K562 (cell line): ENCODE measurements around the gene SMIM7. TPM values are rescaled to one million over a fixed set of nuclear protein-coding genes. Genes with fewer than 3 reads are reported as not detected.
A peak's percentile ranks its signal among the peaks of the same experiment; 100 is the strongest.

ENCODE experiments used
- ATAC-seq: fragments of 200-7000 bp; cut with Tn5 transposase; 3 replicates; pipeline ENCODE4 v1.9.1; 2020; ENCODE audit warnings: moderate library complexity
- BruUV-seq: library from RNA; stranded (reverse); fragments of 400-500 nt; replicated peaks from 2 replicates; lab custom pipeline; 2021; lab: Mats Ljungman, UMichigan
- CTCF ChIA-PET: fragments of 300-600 bp; formaldehyde crosslinking; extraction: SDS; loops from one replicate; lab custom pipeline; 2021; ENCODE audit warnings: low intra/inter-chr PET ratio; lab: Yijun Ruan, JAX
- POLR2A ChIA-PET: fragments of 300-600, 350-650 bp; sonication (Branson Sonifier 250); formaldehyde crosslinking; extraction: SDS; loops from one replicate; lab custom pipeline; 2021; ENCODE audit warnings: antibody characterized with exemption, inconsistent platforms; lab: Yijun Ruan, JAX
- DNase-seq, 4 experiments: peaks; one replicate each; pipeline versions ENCODE4 v3.0.0 to v3.0.0-alpha.2; 2011 to 2018; ENCODE audit warnings: low spot score in 3 of 4, mixed read lengths in 3 of 4; ENCODE audit errors: extremely low read depth in 1 of 4
- FAIRE-seq: peaks from 2 replicates; lab custom pipeline; 2011; peaks lifted over from hg19 to GRCh38; lab: Jason Lieb, UNC
- H2AFZ ChIP-seq: 2 replicates; pipeline ENCODE4 v1.6.0; 2011; ENCODE audit warnings: low read depth, low read length, control low read depth, inconsistent platforms
- H3K27ac ChIP-seq: fragments of 200-600 bp; 3 replicates; pipeline ENCODE4 v1.8.0; 2011; ENCODE audit warnings: low read depth, mild to moderate bottlenecking, control low read depth, inconsistent platforms, low read length, moderate library complexity, mixed read lengths; ENCODE audit errors: extremely low read depth
- H3K27me3 ChIP-seq, 2 experiments: fragments of 300-600 bp in 1 of 2; 2 replicates in 1 of 2; 3 replicates in 1 of 2; pipeline versions ENCODE4 v1.6.0 to v1.8.0; 2011; ENCODE audit warnings: inconsistent platforms in 2 of 2, low read length in 2 of 2, mild to moderate bottlenecking in 1 of 2, mixed read lengths in 1 of 2, moderate library complexity in 1 of 2; ENCODE audit not compliant: control insufficient read depth in 2 of 2, insufficient read depth in 2 of 2
- H3K36me3 ChIP-seq: fragments of 300-600 bp; 3 replicates; pipeline ENCODE4 v1.8.0; 2011; ENCODE audit warnings: mild to moderate bottlenecking, low read length, inconsistent platforms; ENCODE audit not compliant: control insufficient read depth, insufficient read depth
- H3K4me1 ChIP-seq, 2 experiments: fragments of 200-600 bp in 1 of 2; replicated peaks in 1 of 2; 2 replicates in 1 of 2; 3 replicates in 1 of 2; pipeline versions ENCODE4 v1.5.1 to v1.8.0; 2011; ENCODE audit warnings: inconsistent platforms in 2 of 2, low read length in 2 of 2, mild to moderate bottlenecking in 1 of 2, mixed read lengths in 1 of 2, moderate library complexity in 1 of 2; ENCODE audit not compliant: control insufficient read depth in 2 of 2, insufficient read depth in 2 of 2
- H3K4me2 ChIP-seq: 2 replicates; pipeline ENCODE4 v1.6.1; 2011; ENCODE audit warnings: low read length, control low read depth, inconsistent platforms, mixed read lengths; ENCODE audit not compliant: insufficient read depth
- H3K4me3 ChIP-seq: fragments of 200-600 bp; sonication (generic), shearing (Covaris generic); 2 replicates; pipeline ENCODE4 v1.5.1; 2016; ENCODE audit warnings: control low read depth, inconsistent platforms
- H3K79me2 ChIP-seq: fragments of 200-600 bp; 3 replicates; pipeline ENCODE4 v1.8.0; 2011; ENCODE audit warnings: low read length, inconsistent platforms; ENCODE audit not compliant: control insufficient read depth, insufficient read depth
- H3K9ac ChIP-seq, 2 experiments: 2 replicates each; pipeline versions ENCODE4 v1.6.0 to v1.6.1; 2011; ENCODE audit warnings: low read depth in 2 of 2, low read length in 2 of 2, control low read depth in 1 of 2, inconsistent platforms in 1 of 2, mild to moderate bottlenecking in 1 of 2, mixed read lengths in 1 of 2; ENCODE audit not compliant: insufficient read depth in 1 of 2
- H3K9me1 ChIP-seq: one replicate; pipeline ENCODE4 v1.6.0; 2011; ENCODE audit warnings: inconsistent platforms, mild to moderate bottlenecking, low read length, moderate library complexity; ENCODE audit not compliant: control insufficient read depth, insufficient read depth
- H3K9me3 ChIP-seq: replicated peaks from 2 replicates; pipeline ENCODE4 v1.5.1; 2011; ENCODE audit warnings: low read depth, low read length, inconsistent platforms; ENCODE audit not compliant: control insufficient read depth, insufficient read depth
- H4K20me1 ChIP-seq: replicated peaks from 2 replicates; pipeline ENCODE4 v1.6.1; 2011; ENCODE audit warnings: low read length, inconsistent platforms, mixed read lengths; ENCODE audit not compliant: control insufficient read depth, insufficient read depth
- BRD9 ChIP-seq: fragments of 450-650 bp; IDR thresholded peaks from 2 replicates; pipeline ENCODE4 v1.6.1; 2018; ENCODE audit warnings: low read depth; ENCODE audit not compliant: partially characterized antibody
- ETV6 ChIP-seq, 3 experiments: fragments of 150-350 bp in 1 of 3; sonication (generic) in 1 of 3; formaldehyde crosslinking in 1 of 3; IDR thresholded peaks; 2 replicates each; pipeline versions ENCODE4 v1.6.1 to v1.8.0; 2014 to 2022; ENCODE audit warnings: borderline replicate concordance in 2 of 3, low read depth in 2 of 3, antibody characterized with exemption in 1 of 3, low read length in 1 of 3, mild to moderate bottlenecking in 1 of 3, missing genetic modification reagents in 1 of 3
- HDAC6 ChIP-seq: IDR thresholded peaks from 2 replicates; pipeline ENCODE4 v1.6.1; 2012; ENCODE audit warnings: low read depth, mild to moderate bottlenecking, control low read depth, inconsistent platforms, low read length, moderate library complexity
- HINFP ChIP-seq: fragments of 450-650 bp; conservative IDR thresholded peaks from 2 replicates; pipeline ENCODE4 v1.6.1; 2016; ENCODE audit warnings: missing genetic modification characterization, low read depth, mild to moderate bottlenecking, control low read depth, missing compliant biosample characterization
- JUNB ChIP-seq: fragments of 450-650 bp; formaldehyde crosslinking; conservative IDR thresholded peaks from 2 replicates; pipeline ENCODE4 v1.4.0; 2020; ENCODE audit warnings: mild to moderate bottlenecking
- KHSRP ChIP-seq: fragments of 450-650 bp; IDR thresholded peaks from 2 replicates; pipeline ENCODE4 v1.6.1; 2017
- MXD1 ChIP-seq: fragments of 250-450 bp; sonication (Bioruptor Pico); IDR thresholded peaks from 2 replicates; pipeline ENCODE4 v1.8.0; 2021; ENCODE audit warnings: borderline replicate concordance, mild to moderate bottlenecking, moderate library complexity; ENCODE audit not compliant: poor library complexity, severe bottlenecking
- POLR2AphosphoS2 ChIP-seq: IDR thresholded peaks from 2 replicates; pipeline ENCODE4 v1.6.1; 2012; ENCODE audit warnings: low read length, improper control_type of control experiment
- RAD51 ChIP-seq: fragments of 450-650 bp; IDR thresholded peaks from 2 replicates; pipeline ENCODE4 v1.7.1; 2016; ENCODE audit warnings: low read depth, mild to moderate bottlenecking, borderline replicate concordance
- RHOXF2B ChIP-seq: fragments of 250-450 bp; sonication (Bioruptor Pico); conservative IDR thresholded peaks from 2 replicates; pipeline ENCODE4 v1.5.1; 2021
- SNRNP70 ChIP-seq: fragments of 200-400 bp; formaldehyde crosslinking; optimal IDR thresholded peaks from 2 replicates; pipeline ENCODE3; 2017; ENCODE audit warnings: low read depth, low read length
- SP1 ChIP-seq: sonication (generic); formaldehyde crosslinking; IDR thresholded peaks from 2 replicates; pipeline ENCODE4 v1.8.1; 2022; ENCODE audit warnings: mild to moderate bottlenecking, missing genetic modification reagents
- THRB ChIP-seq: fragments of 450-650 bp; formaldehyde crosslinking; conservative IDR thresholded peaks from 2 replicates; pipeline ENCODE4 v1.4.0; 2022; ENCODE audit warnings: mild to moderate bottlenecking, missing genetic modification characterization
- ZBTB17 ChIP-seq: fragments of 450-650 bp; formaldehyde crosslinking; IDR thresholded peaks from 2 replicates; pipeline ENCODE4 v1.4.0; 2020; ENCODE audit warnings: mild to moderate bottlenecking
- ZNF232 ChIP-seq: sonication (generic); formaldehyde crosslinking; IDR thresholded peaks from 2 replicates; pipeline ENCODE4 v1.8.0; 2022; ENCODE audit warnings: mild to moderate bottlenecking, missing genetic modification reagents
- ZNF695 ChIP-seq: fragments of 450-650 bp; formaldehyde crosslinking; IDR thresholded peaks from 2 replicates; pipeline ENCODE4 v1.4.0; 2020; ENCODE audit warnings: mild to moderate bottlenecking, moderate library complexity
- ZNF766 ChIP-seq: fragments of 200-800 bp; sonication (Bioruptor generic); conservative IDR thresholded peaks from 2 replicates; pipeline ENCODE4 v1.6.1; 2016; ENCODE audit warnings: missing genetic modification characterization, missing compliant biosample characterization
- ZZZ3 ChIP-seq: fragments of 450-650 bp; IDR thresholded peaks from 2 replicates; pipeline ENCODE4 v1.6.1; 2016; ENCODE audit warnings: antibody characterized with exemption, mild to moderate bottlenecking, moderate library complexity
- WGBS: fragments of 100-300 bp; shearing (Covaris generic); methylation state at CpG from one replicate; pipeline ENCODE4 v1.1.6; 2016; ENCODE audit warnings: low coverage, mixed read lengths; ENCODE audit not compliant: insufficient coverage; ENCODE audit errors: missing lambda C conversion rate; 5-methylcytosine and 5-hydroxymethylcytosine counted together
- in situ Hi-C: fragments of 300-500 bp; cut with MboI; formaldehyde crosslinking; loops from 4 replicates; pipeline ENCODE4 v1.15.0; 2018; ENCODE audit warnings: inconsistent platforms, mixed read lengths
- intact Hi-C: fragments of 100-400 bp; cut with micrococcal nuclease; formaldehyde crosslinking; loops from 2 replicates; pipeline ENCODE4 v1.14.2; 2022
- polyA plus RNA-seq, 8 experiments: library from polyadenylated mRNA; depleted of rRNA in 4 of 8; stranded (reverse) in 5 of 8; unstranded in 3 of 8; fragments of >200 nt; fragmentation: Nextera tagmentation in 2 of 8; fragmentation: Illumina TruSeq in 1 of 8; extraction: Ambion mirVana in 2 of 8; extraction: Trizol in 1 of 8; gene quantifications; 2 replicates each; pipeline versions ENCODE4 v1.2.1 to v1.2.3, GENCODE V29; 2011 to 2014; ENCODE audit warnings: inconsistent platforms in 1 of 8, missing spikeins in 1 of 8
- total RNA-seq, 7 experiments: library from RNA; depleted of rRNA in 6 of 7; stranded (reverse); fragments of >200 nt in 6 of 7; fragmentation: Illumina TruSeq in 2 of 7; extraction: Trizol in 2 of 7; gene quantifications; 2 replicates each; pipeline versions ENCODE4 v1.2.1 to v1.2.3, GENCODE V29; 2011 to 2021; ENCODE audit warnings: low replicate concordance in 1 of 7

SMIM7 gene
- total and polyA plus RNA-seq, 9 of the 15 experiments (the other 6 are each of a cell fraction or from before 2014, with no cell fraction given), result 55.3 to 265 (median 107) TPM

- Histone ChIP-seq H3K4me1 (peaks cover 4 to 30% of the 10 kb centered on the region in 2 experiments; a peak in 4 of 5 replicates), H3K79me2 (peaks cover 98% of the 10 kb centered on the region), H3K9ac (peak overlapping the region in 1 of 2 experiments; percentile 27; a peak in 1 of 4 replicates), H3K9me3 (no peaks in the 10 kb centered on the region), H3K36me3 (peaks cover 7% of the 10 kb centered on the region; the same call in 2 of the 3 replicates), H3K9me1 (peaks cover 7% of the 10 kb centered on the region), H3K27me3 (no peaks in the 10 kb centered on the region), H3K4me3 (no peak overlapping the region), H4K20me1 (peaks cover 73% of the 10 kb centered on the region), H2AFZ (no peak overlapping the region), H3K27ac (no peak overlapping the region), H3K4me2 (no peak overlapping the region)
- WGBS, result 83% methylated on average over 5 of the region's 6 CpGs
- intact Hi-C loops, result no loop called here
- ChIA-PET CTCF (no interaction called here), POLR2A (interaction anchor here (0.9 to 1.6 kb wide), 7 partner anchors 9 to 50 kb away, joined by 3 to 5 read pairs (median 4); no protein-coding TSS in a partner anchor)
- in situ Hi-C loops, result no loop called here
- DNase-seq, result no peak
- no TSS peak for BruUV-seq
- TF ChIP-seq KHSRP, result no peak
- TF ChIP-seq HINFP (tag), result no peak
- no peak for TF ChIP-seq ETV6 (IDR thresholded peaks at IDR 0.05; ENCODE audit: borderline replicate concordance in 1 of 2, low read depth in 2 of 2, low read length in 1 of 2)
- TF ChIP-seq ETV6 (CRISPR knock-in tag; IDR thresholded peaks at IDR 0.05; ENCODE audit: borderline replicate concordance), result no peak
- TF ChIP-seq THRB, result no peak
- no peak for TF ChIP-seq SP1 (CRISPR knock-in tag)
- TF ChIP-seq SNRNP70, result no peak
- no peak for TF ChIP-seq RHOXF2B (CRISPR knock-in tag)
- TF ChIP-seq HDAC6, result no peak
- no peak for TF ChIP-seq POLR2AphosphoS2
- TF ChIP-seq ZBTB17 (CRISPR knock-in tag), result no peak
- no peak for TF ChIP-seq ZNF766 (CRISPR knock-in tag)
- no peak for TF ChIP-seq MXD1 (CRISPR knock-in tag)
- TF ChIP-seq RAD51, result no peak
- TF ChIP-seq BRD9, result no peak
- TF ChIP-seq ZZZ3, result no peak
- no peak for TF ChIP-seq JUNB (CRISPR knock-in tag)
- no peak for TF ChIP-seq ZNF695 (CRISPR knock-in tag)
- TF ChIP-seq ZNF232, result no peak
- ATAC-seq, result no peak; the same call in 2 of the 3 replicates
- no peak for FAIRE-seq
These were observed 60.1 kb downstream of the SMIM7 start for GRCh38 chr19:16599655-16600346.
